Measurements from ENCODE around the gene RPRD1A. TPM values are rescaled to one million over a fixed set of nuclear protein-coding genes. Genes with fewer than 3 reads are reported as not detected.
"Not testable (repeated sequence)": the region's sequence is repeated elsewhere in the genome, so short reads cannot be mapped to it uniquely, and the experiment has no call there.

The RPRD1A gene
- total RNA-seq, 1 donor from 2014 or later, result 30.9 TPM

GRCh38 chr18:36078751-36079529 lies 11.6 kb upstream of the RPRD1A start:
- intact Hi-C loops (cut with micrococcal nuclease), result no loop called here

- intact Hi-C loops (cut with micrococcal nuclease), result not testable (repeated sequence)
Measured at GRCh38 chr18:36077764-36078163, 10.4 kb upstream of the RPRD1A start.

GRCh38 chr18:36075862-36076587 lies 8.7 kb upstream of the RPRD1A start:
- intact Hi-C loops (cut with micrococcal nuclease), result no loop called here

- intact Hi-C loops (cut with micrococcal nuclease), result no loop called here
Measured at GRCh38 chr18:36074435-36074834, 7.1 kb upstream of the RPRD1A start.

GRCh38 chr18:36073676-36074075 lies 6.3 kb upstream of the RPRD1A start:
- intact Hi-C loops (cut with micrococcal nuclease), result no loop called here

GRCh38 chr18:36072406-36072805 lies 5.0 kb upstream of the RPRD1A start:
- intact Hi-C loops (cut with micrococcal nuclease), result not testable (repeated sequence)

- intact Hi-C loops (cut with micrococcal nuclease), result loop anchor here (1.0 to 10.0 kb wide), 8 partner anchors 34 to 824 kb away; partner anchors contain the start of genes ELP2, INO80C, KIAA1328 and RMP24
Measured at GRCh38 chr18:36066686-36067054, 689 bp downstream of the RPRD1A start.

- intact Hi-C loops (cut with micrococcal nuclease), result loop anchor here (2.0 to 10.0 kb wide), 6 partner anchors 34 to 824 kb away; partner anchors contain the start of genes INO80C, KIAA1328, TPGS2 and ZNF24
Measured at GRCh38 chr18:36066001-36066400, 1.4 kb downstream of the RPRD1A start.

GRCh38 chr18:36064809-36065079 lies 2.6 kb downstream of the RPRD1A start:
- intact Hi-C loops (cut with micrococcal nuclease), result loop anchor here (5.0 to 10.0 kb wide), 4 partner anchors 32 to 822 kb away; partner anchors contain the start of genes INO80C and ZNF397

- intact Hi-C loops (cut with micrococcal nuclease), result loop anchor here (10.0 kb wide), 1 partner anchor 49 kb away; no protein-coding TSS in a partner anchor
Measured at GRCh38 chr18:36064027-36064808, 3.1 kb downstream of the RPRD1A start.

GRCh38 chr18:36058674-36059073 lies 8.7 kb downstream of the RPRD1A start:
- intact Hi-C loops (cut with micrococcal nuclease), result no loop called here

GRCh38 chr18:36051760-36052159 lies 15.6 kb downstream of the RPRD1A start:
- intact Hi-C loops (cut with micrococcal nuclease), result no loop called here

- intact Hi-C loops (cut with micrococcal nuclease), result no loop called here
Measured at GRCh38 chr18:36050479-36050878, 16.9 kb downstream of the RPRD1A start.

GRCh38 chr18:36047521-36047920 lies 19.8 kb downstream of the RPRD1A start:
- intact Hi-C loops (cut with micrococcal nuclease), result no loop called here

GRCh38 chr18:36046898-36047297 lies 20.5 kb downstream of the RPRD1A start:
- intact Hi-C loops (cut with micrococcal nuclease), result no loop called here

GRCh38 chr18:36045241-36045991 lies 21.9 kb downstream of the RPRD1A start:
- intact Hi-C loops (cut with micrococcal nuclease), result no loop called here

GRCh38 chr18:36043153-36043552 lies 24.2 kb downstream of the RPRD1A start:
- intact Hi-C loops (cut with micrococcal nuclease), result no loop called here

- intact Hi-C loops (cut with micrococcal nuclease), result no loop called here
Measured at GRCh38 chr18:36041146-36041545, 26.2 kb downstream of the RPRD1A start.

GRCh38 chr18:36038102-36038663 lies 29.2 kb downstream of the RPRD1A start:
- intact Hi-C loops (cut with micrococcal nuclease), result no loop called here

- intact Hi-C loops (cut with micrococcal nuclease), result no loop called here
Measured at GRCh38 chr18:36035253-36035652, 32.1 kb downstream of the RPRD1A start.

Data from T-helper 2 cell treated with Interferon-gamma antibody and Interleukin-4, amounts not matched to agents 100 ng/mL and 5 ng/mL, for 36 hours (primary cell).